Adrenal gland (tissue), 12 donors: ENCODE measurements around the gene UAP1. TPM values are rescaled to one million over a fixed set of nuclear protein-coding genes. Genes with fewer than 3 reads are reported as not detected.

Source experiments
- DNase-seq, 7 donors: peaks; one replicate each; pipeline ENCODE4 v3.0.0-alpha.2; 2019 to 2020
- H3K27ac ChIP-seq, 5 donors: fragments of 200-600 bp; sonication (generic) in 4 of 5; 1 replicate in 3 of 5; 2 replicates in 2 of 5; pipeline versions ENCODE4 v1.5.1 to v1.8.0; 2016 to 2020; ENCODE audit warnings: mild to moderate bottlenecking in 1 of 5
- H3K27me3 ChIP-seq: fragments of 200-600 bp; 2 replicates; pipeline ENCODE4 v1.8.0; 2021
- H3K36me3 ChIP-seq, 2 donors: fragments of 200-600 bp; replicated peaks in 1 of 2; 1 replicate in 1 of 2; 2 replicates in 1 of 2; pipeline versions ENCODE4 v1.5.1 to v1.8.0; 2018 to 2022
- H3K4me1 ChIP-seq, 2 donors: fragments of 200-600 bp; replicated peaks in 1 of 2; 1 replicate in 1 of 2; 2 replicates in 1 of 2; pipeline versions ENCODE4 v1.5.1 to v1.8.0; 2018 to 2021
- H3K4me3 ChIP-seq, 4 donors: fragments of 200-600 bp; sonication (generic) in 3 of 4; one replicate each; pipeline ENCODE4 v1.5.1; 2016 to 2018
- H3K9me3 ChIP-seq, 3 donors: fragments of 200-600 bp; sonication (generic) in 1 of 3; replicated peaks in 1 of 3; 1 replicate in 2 of 3; 2 replicates in 1 of 3; pipeline versions ENCODE4 v1.5.1 to v1.8.0; 2016 to 2021
- POLR2A ChIP-seq, 2 donors: fragments of 450-650 bp; IDR thresholded peaks; one replicate each; pipeline ENCODE4 v1.6.1; 2017; ENCODE audit warnings: antibody characterized with exemption in 2 of 2, mild to moderate bottlenecking in 2 of 2, moderate library complexity in 1 of 2
- WGBS, 4 donors: extraction: QIAGEN DNeasy Blood & Tissue Kit in 2 of 4; methylation state at CpG; one replicate each; pipeline versions ENCODE4 v1.1.5 to v1.1.7; 2013 to 2017; 5-methylcytosine and 5-hydroxymethylcytosine counted together
- intact Hi-C, 2 donors: fragments of 100-400 bp; cut with DNase I; formaldehyde crosslinking; loops; one replicate each; pipeline versions ENCODE4 v1.14.1 to v1.15.0; 2022 to 2023
- polyA plus RNA-seq, 3 donors: library from polyadenylated mRNA; stranded (reverse); fragments of 200-250 nt in 2 of 3; fragments of 350-450 nt in 1 of 3; fragmentation: Illumina TruSeq in 1 of 3; extraction: RNeasy Lipid Tissue Mini Kit (QIAGEN cat#74804) in 1 of 3; gene quantifications; one replicate each; pipeline ENCODE4 v1.2.3, GENCODE V29; 2013 to 2014
- total RNA-seq, 9 donors: library from RNA; depleted of rRNA in 4 of 9; stranded (reverse); fragments of >200 nt in 4 of 9; fragments of 120-200 nt in 1 of 9; fragmentation: NEBNext Ultra II Directional in 1 of 9; extraction: Animal tissue kit (Norgen Biotek cat#: 25700) in 1 of 9; gene quantifications; one replicate each; pipeline versions ENCODE4 v1.1.0 to v1.2.4, GENCODE V29; 2013 to 2023
- TF ChIP-seq, protein P1 (sequence below), 6 experiments: fragments of 450-650 bp in 4 of 6; fragments of 200-600 bp in 2 of 6; sonication (generic) in 1 of 6; IDR thresholded peaks; 1 replicate in 5 of 6; 2 replicates in 1 of 6; pipeline versions ENCODE4 v1.5.1 to v1.8.0; 2016 to 2021; ENCODE audit warnings: antibody characterized with exemption in 6 of 6, mild to moderate bottlenecking in 2 of 6, moderate library complexity in 1 of 6
- donor health status: healthy with polysubstance abuse.
- donor health status: Bipolar disorder and iron deficiency.
- donor health status: DM: yes; HTN: yes; CAD: no.
- donor health status: DM: no; HTN: no; CAD: no.
- donor health status: DM: no; HTN: no; CAD: no.
- donor health status: DM: yes; HTN: yes; CAD: no.

The UAP1 gene
- total and polyA plus RNA-seq, 12 donors = 43.6 to 119 (median 73.3) TPM

- WGBS, 4 donors = 85 to 92% (median 89%) methylated on average over 6 of the region's 6 CpGs
- intact Hi-C loops = no loop called here
- no peak for DNase-seq
- Histone ChIP-seq H3K27ac (no peak overlapping the region), H3K9me3 (no peaks in the 10 kb centered on the region), H3K4me1 (no peaks in the 10 kb centered on the region), H3K27me3 (no peaks in the 10 kb centered on the region), H3K4me3 (no peak overlapping the region), H3K36me3 (peaks cover 0 to 49% of the 10 kb centered on the region in 2 donors)
- TF ChIP-seq, protein P1, sequence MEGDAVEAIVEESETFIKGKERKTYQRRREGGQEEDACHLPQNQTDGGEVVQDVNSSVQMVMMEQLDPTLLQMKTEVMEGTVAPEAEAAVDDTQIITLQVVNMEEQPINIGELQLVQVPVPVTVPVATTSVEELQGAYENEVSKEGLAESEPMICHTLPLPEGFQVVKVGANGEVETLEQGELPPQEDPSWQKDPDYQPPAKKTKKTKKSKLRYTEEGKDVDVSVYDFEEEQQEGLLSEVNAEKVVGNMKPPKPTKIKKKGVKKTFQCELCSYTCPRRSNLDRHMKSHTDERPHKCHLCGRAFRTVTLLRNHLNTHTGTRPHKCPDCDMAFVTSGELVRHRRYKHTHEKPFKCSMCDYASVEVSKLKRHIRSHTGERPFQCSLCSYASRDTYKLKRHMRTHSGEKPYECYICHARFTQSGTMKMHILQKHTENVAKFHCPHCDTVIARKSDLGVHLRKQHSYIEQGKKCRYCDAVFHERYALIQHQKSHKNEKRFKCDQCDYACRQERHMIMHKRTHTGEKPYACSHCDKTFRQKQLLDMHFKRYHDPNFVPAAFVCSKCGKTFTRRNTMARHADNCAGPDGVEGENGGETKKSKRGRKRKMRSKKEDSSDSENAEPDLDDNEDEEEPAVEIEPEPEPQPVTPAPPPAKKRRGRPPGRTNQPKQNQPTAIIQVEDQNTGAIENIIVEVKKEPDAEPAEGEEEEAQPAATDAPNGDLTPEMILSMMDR (IDR thresholded peaks at IDR 0.05) = no peak
- TF ChIP-seq POLR2A (IDR thresholded peaks at IDR 0.05) = no peak
These were observed 25.8 kb downstream of the UAP1 start for GRCh38 chr1:162587347-162587746.

DNA sequence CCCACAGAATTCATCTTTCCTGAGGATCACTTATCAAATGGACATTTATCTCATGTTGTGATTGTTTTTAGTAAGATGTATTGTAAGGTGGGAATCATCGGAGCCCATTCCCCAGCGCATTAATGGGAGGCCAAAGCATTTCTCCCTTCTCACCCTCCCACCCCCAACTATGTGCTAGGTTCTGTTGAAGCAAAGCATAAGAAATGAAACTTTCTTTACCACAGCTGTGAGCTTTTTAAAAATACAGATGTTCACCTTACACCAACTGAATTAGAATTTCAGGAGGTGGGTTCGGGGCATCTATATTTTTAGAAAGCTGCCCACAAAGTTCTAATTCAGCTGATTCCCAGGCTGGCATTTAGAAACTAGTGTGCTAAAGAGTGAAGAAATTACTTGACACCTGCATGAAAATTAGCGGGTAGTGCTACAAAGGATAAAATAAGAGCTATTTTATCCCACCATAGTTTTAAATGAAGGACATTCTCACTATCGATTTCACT, 26.3 kb downstream of the UAP1 start:
- peaks cover 0 to 48% of the 10 kb centered on the region in 2 donors for H3K36me3 ChIP-seq
- WGBS, 4 donors = 93 to 98% (median 96%) methylated on average over 5 of the region's 5 CpGs
- intact Hi-C loops = no loop called here

GRCh38 chr1:162590101-162590500, 28.6 kb downstream of the UAP1 start:
- intact Hi-C loops = no loop called here
- Histone ChIP-seq H3K4me3 (no peak overlapping the region), H3K27ac (no peak overlapping the region), H3K36me3 (peaks cover 0 to 42% of the 10 kb centered on the region in 2 donors), H3K9me3 (no peaks in the 10 kb centered on the region), H3K4me1 (no peaks in the 10 kb centered on the region), H3K27me3 (no peaks in the 10 kb centered on the region)
- DNase-seq = no peak
- 93 to 98% (median 97%) methylated on average over 3 of the region's 3 CpGs for WGBS, 4 donors
- TF ChIP-seq, protein P1 (IDR thresholded peaks at IDR 0.05) = no peak
- no peak for TF ChIP-seq POLR2A (IDR thresholded peaks at IDR 0.05)

More for the DNA sequence above, 26.3 kb downstream of the UAP1 start:
- Histone ChIP-seq H3K27ac (no peak overlapping the region), H3K4me3 (no peak overlapping the region), H3K9me3 (no peaks in the 10 kb centered on the region), H3K27me3 (no peaks in the 10 kb centered on the region), H3K4me1 (no peaks in the 10 kb centered on the region)
- TF ChIP-seq, protein P1 (IDR thresholded peaks at IDR 0.05) = no peak
- no peak for TF ChIP-seq POLR2A (IDR thresholded peaks at IDR 0.05)
- no peak for DNase-seq

DNA sequence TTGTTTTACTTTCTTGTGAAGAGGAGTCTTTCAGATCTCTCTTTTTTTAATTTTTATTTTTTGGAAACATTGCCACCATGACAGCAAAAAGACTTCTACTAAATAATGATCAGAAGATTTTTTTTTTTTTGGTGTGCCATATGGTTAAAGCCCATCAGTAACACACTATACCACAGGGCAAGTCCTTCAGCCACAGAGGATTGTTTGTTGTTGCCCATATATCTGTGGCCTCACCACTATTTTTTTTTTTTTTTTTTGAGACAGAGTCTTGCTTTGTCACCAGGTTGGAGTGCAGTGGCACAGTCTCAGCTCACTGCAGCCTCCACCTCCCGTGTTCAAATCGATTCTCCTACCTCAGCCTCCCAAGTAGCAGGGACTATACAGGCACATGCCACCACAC, 29.2 kb downstream of the UAP1 start:
- DNase-seq = no peak
- no peaks in the 10 kb centered on the region for H3K27me3 ChIP-seq
- TF ChIP-seq, protein P1 (IDR thresholded peaks at IDR 0.05) = no peak
- TF ChIP-seq POLR2A (IDR thresholded peaks at IDR 0.05) = no peak
- no peaks in the 10 kb centered on the region for H3K4me1 ChIP-seq
- no peak overlapping the region for H3K27ac ChIP-seq
- WGBS, 4 donors = 83 to 100% (median 97%) methylated on average over 2 of the region's 2 CpGs
- intact Hi-C loops = no loop called here
- H3K9me3 ChIP-seq = no peaks in the 10 kb centered on the region
- no peak overlapping the region for H3K4me3 ChIP-seq
- peaks cover 0 to 39% of the 10 kb centered on the region in 2 donors for H3K36me3 ChIP-seq
